Aorta (tissue), 5 donors: ENCODE results near the gene TRIM26. TPM values are rescaled to one million over a fixed set of nuclear protein-coding genes. Genes with fewer than 3 reads are reported as not detected.

Experiments
- ATAC-seq: fragments of 200-7000 bp; cut with Tn5 transposase; one replicate; pipeline ENCODE4 v1.9.1; 2022; ENCODE audit warnings: moderate library complexity; ENCODE audit not compliant: low FRiP score
- DNase-seq, 2 donors: peaks; one replicate each; pipeline ENCODE4 v3.0.0-alpha.2; 2020
- H3K27ac ChIP-seq, 2 donors: one replicate each; pipeline ENCODE4 v1.5.1; 2013; ENCODE audit warnings: low read length in 2 of 2, mild to moderate bottlenecking in 2 of 2, moderate library complexity in 2 of 2, control low read depth in 1 of 2, inconsistent platforms in 1 of 2, low read depth in 1 of 2
- H3K27me3 ChIP-seq, 2 donors: one replicate each; pipeline ENCODE4 v1.6.1; 2013; ENCODE audit warnings: control low read depth in 1 of 2, low read length in 1 of 2, mild to moderate bottlenecking in 1 of 2, moderate library complexity in 1 of 2; ENCODE audit not compliant: insufficient read depth in 2 of 2, control insufficient read depth in 1 of 2
- H3K36me3 ChIP-seq, 2 donors: one replicate each; pipeline ENCODE4 v1.6.1; 2013; ENCODE audit warnings: control low read depth in 1 of 2, low read length in 1 of 2, mild to moderate bottlenecking in 1 of 2; ENCODE audit not compliant: insufficient read depth in 2 of 2, control insufficient read depth in 1 of 2
- H3K4me1 ChIP-seq, 2 donors: one replicate each; pipeline ENCODE4 v1.6.1; 2013; ENCODE audit warnings: low read length in 2 of 2, control low read depth in 1 of 2, mild to moderate bottlenecking in 1 of 2, moderate library complexity in 1 of 2; ENCODE audit not compliant: insufficient read depth in 2 of 2, control insufficient read depth in 1 of 2
- H3K4me3 ChIP-seq, 2 donors: one replicate each; pipeline ENCODE4 v1.5.1; 2013; ENCODE audit warnings: low read length in 2 of 2, control low read depth in 1 of 2, mild to moderate bottlenecking in 1 of 2
- H3K9me3 ChIP-seq: one replicate; pipeline ENCODE4 v1.6.1; 2013; ENCODE audit warnings: mild to moderate bottlenecking, low read length; ENCODE audit not compliant: control insufficient read depth
- WGBS, 2 donors: extraction: QIAGEN DNeasy Blood & Tissue Kit; methylation state at CpG; one replicate each; pipeline ENCODE4 v1.1.7; 2013; 5-methylcytosine and 5-hydroxymethylcytosine counted together
- intact Hi-C, 2 donors: fragments of 100-400 bp; cut with DNase I; formaldehyde crosslinking; loops; one replicate each; pipeline versions ENCODE4 v1.14.2 to v1.15.0; 2022
- polyA plus RNA-seq, 2 donors: library from polyadenylated mRNA; stranded (reverse); fragments of 200-250 nt; gene quantifications; one replicate each; pipeline ENCODE4 v1.2.3, GENCODE V29; 2013
- total RNA-seq, 2 donors: library from RNA; stranded (reverse); fragmentation: NEBNext Ultra II Directional; extraction: Animal tissue kit (Norgen Biotek cat#: 25700); gene quantifications; one replicate each; pipeline ENCODE4 v1.2.1, GENCODE V29; 2021
- donor health status: healthy with polysubstance abuse.
- donor health status: Bipolar disorder and iron deficiency.
- donor health status: DM: no; HTN: no; CAD: no.
- donor health status: DM: no; HTN: no; CAD: no.
- donor health status: DM: yes; HTN: yes; CAD: no.

Gene TRIM26
- total and polyA plus RNA-seq, 4 donors = 20.1 to 36.5 (median 29.7) TPM

GRCh38 chr6:30154709-30155519 is 58.3 kb downstream of the TRIM26 start:
- intact Hi-C loops = no loop called here
- peak; percentile 57 for ATAC-seq
- Histone ChIP-seq H3K27me3 (no peaks in the 10 kb centered on the region), H3K27ac (no peak overlapping the region), H3K4me1 (no peaks in the 10 kb centered on the region), H3K4me3 (no peak overlapping the region), H3K36me3 (no peaks in the 10 kb centered on the region), H3K9me3 (no peaks in the 10 kb centered on the region)
- 29 to 33% methylated on average over 12 of the region's 12 CpGs for WGBS, 2 donors
- no peak for DNase-seq

GRCh38 chr6:30154061-30154460 is 59.1 kb downstream of the TRIM26 start:
- H3K4me1 ChIP-seq = no peaks in the 10 kb centered on the region
- no peaks in the 10 kb centered on the region for H3K27me3 ChIP-seq
- no peak for DNase-seq
- ATAC-seq = no peak
- no peaks in the 10 kb centered on the region for H3K9me3 ChIP-seq
- no peak overlapping the region for H3K27ac ChIP-seq
- intact Hi-C loops = no loop called here
- WGBS, 2 donors = 85 to 87% methylated on average over 17 of the region's 17 CpGs
- no peaks in the 10 kb centered on the region for H3K36me3 ChIP-seq
- no peak overlapping the region for H3K4me3 ChIP-seq

- intact Hi-C loops = no loop called here
- H3K36me3 ChIP-seq = no peaks in the 10 kb centered on the region
- no peaks in the 10 kb centered on the region for H3K9me3 ChIP-seq
- ATAC-seq = no peak
- no peaks in the 10 kb centered on the region for H3K27me3 ChIP-seq
- WGBS, 2 donors = 75 to 91% methylated on average over 3 of the region's 3 CpGs
- H3K27ac ChIP-seq = no peak overlapping the region
- no peaks in the 10 kb centered on the region for H3K4me1 ChIP-seq
- no peak overlapping the region for H3K4me3 ChIP-seq
- no peak for DNase-seq
These were observed 60.1 kb downstream of the TRIM26 start for GRCh38 chr6:30152910-30153610.

- ATAC-seq (no peak), DNase-seq (no peak)
- no peaks in the 10 kb centered on the region for H3K27me3 ChIP-seq
- 72 to 77% methylated on average over 4 of the region's 4 CpGs for WGBS, 2 donors
- no peaks in the 10 kb centered on the region for H3K4me1 ChIP-seq
- no peaks in the 10 kb centered on the region for H3K9me3 ChIP-seq
- H3K27ac ChIP-seq = no peak overlapping the region
- no peaks in the 10 kb centered on the region for H3K36me3 ChIP-seq
- intact Hi-C loops = no loop called here
- H3K4me3 ChIP-seq = no peak overlapping the region
These were observed 61.1 kb downstream of the TRIM26 start for GRCh38 chr6:30152016-30152673.

- intact Hi-C loops = no loop called here
- Histone ChIP-seq H3K9me3 (no peaks in the 10 kb centered on the region), H3K4me3 (no peak overlapping the region), H3K36me3 (no peaks in the 10 kb centered on the region), H3K4me1 (no peaks in the 10 kb centered on the region), H3K27me3 (no peaks in the 10 kb centered on the region), H3K27ac (no peak overlapping the region)
- DNase-seq (no peak), ATAC-seq (no peak)
- 52 to 65% methylated on average over 3 of the region's 3 CpGs for WGBS, 2 donors
These were observed 61.6 kb downstream of the TRIM26 start for GRCh38 chr6:30151580-30151979.

- H3K27ac ChIP-seq = no peak overlapping the region
- H3K4me1 ChIP-seq = no peaks in the 10 kb centered on the region
- WGBS, 2 donors = 84 to 85% methylated on average over 10 of the region's 10 CpGs
- H3K36me3 ChIP-seq = no peaks in the 10 kb centered on the region
- intact Hi-C loops = no loop called here
- ATAC-seq = no peak
- H3K9me3 ChIP-seq = no peaks in the 10 kb centered on the region
- H3K4me3 ChIP-seq = no peak overlapping the region
- H3K27me3 ChIP-seq = no peaks in the 10 kb centered on the region
- no peak for DNase-seq
These were observed 62.4 kb downstream of the TRIM26 start for GRCh38 chr6:30150671-30151395.

- Histone ChIP-seq H3K27me3 (no peaks in the 10 kb centered on the region), H3K4me1 (no peaks in the 10 kb centered on the region), H3K9me3 (no peaks in the 10 kb centered on the region), H3K36me3 (no peaks in the 10 kb centered on the region), H3K4me3 (no peak overlapping the region), H3K27ac (no peak overlapping the region)
- 55 to 61% methylated on average over 7 of the region's 7 CpGs for WGBS, 2 donors
- intact Hi-C loops = no loop called here
- ATAC-seq (no peak), DNase-seq (no peak)
These were observed 63.2 kb downstream of the TRIM26 start for GRCh38 chr6:30149858-30150550.

GRCh38 chr6:30149234-30149633 is 64.0 kb downstream of the TRIM26 start:
- Histone ChIP-seq H3K4me1 (no peaks in the 10 kb centered on the region), H3K4me3 (no peak overlapping the region), H3K27ac (no peak overlapping the region), H3K9me3 (no peaks in the 10 kb centered on the region), H3K27me3 (no peaks in the 10 kb centered on the region), H3K36me3 (no peaks in the 10 kb centered on the region)
- intact Hi-C loops = no loop called here
- no peak for DNase-seq
- WGBS, 2 donors = 58 to 62% methylated on average over 3 of the region's 3 CpGs
- no peak for ATAC-seq
